Neuronal stem cell (in vitro differentiated cells): ENCODE results near the gene TMEM175.
A peak's percentile ranks its signal among the peaks of the same experiment; 100 is the strongest.

Experiments
- DNase-seq: peaks from one replicate; pipeline ENCODE4 v3.0.0-alpha.2; 2013; ENCODE audit warnings: low spot score
- H2AFZ ChIP-seq: one replicate; pipeline ENCODE4 v1.6.1; 2013; ENCODE audit warnings: mild to moderate bottlenecking, low read length, inconsistent platforms
- H2AK5ac ChIP-seq: 2 replicates; pipeline ENCODE4 v1.6.1; 2013; ENCODE audit warnings: low read depth, mild to moderate bottlenecking, inconsistent platforms, low read length, moderate library complexity, mixed read lengths
- H2BK120ac ChIP-seq: 2 replicates; pipeline ENCODE4 v1.6.1; 2013; ENCODE audit warnings: low read depth, mild to moderate bottlenecking, inconsistent platforms, low read length, moderate library complexity, mixed read lengths
- H2BK12ac ChIP-seq: one replicate; pipeline ENCODE4 v1.6.1; 2013; ENCODE audit warnings: low read length, inconsistent platforms
- H2BK15ac ChIP-seq: 2 replicates; pipeline ENCODE4 v1.6.1; 2013; ENCODE audit warnings: mild to moderate bottlenecking, low read length, inconsistent platforms, mixed read lengths
- H2BK5ac ChIP-seq: one replicate; pipeline ENCODE4 v1.6.1; 2013; ENCODE audit warnings: inconsistent platforms, mild to moderate bottlenecking, low read length, moderate library complexity
- H3K14ac ChIP-seq: one replicate; pipeline ENCODE4 v1.6.1; 2013; ENCODE audit warnings: low read length, inconsistent platforms
- H3K18ac ChIP-seq: 2 replicates; pipeline ENCODE4 v1.6.1; 2013; ENCODE audit warnings: low read length, inconsistent platforms
- H3K23ac ChIP-seq: 2 replicates; pipeline ENCODE4 v1.6.1; 2013; ENCODE audit warnings: low read depth, mild to moderate bottlenecking, mixed read lengths, low read length, inconsistent platforms; ENCODE audit not compliant: poor library complexity
- H3K27ac ChIP-seq: replicated peaks from 3 replicates; pipeline ENCODE4 v1.5.1; 2013; ENCODE audit warnings: low read length, inconsistent platforms
- H3K27me3 ChIP-seq, 3 experiments: 2 replicates each; pipeline ENCODE4 v1.6.1; 2013; ENCODE audit warnings: low read length in 3 of 3, mild to moderate bottlenecking in 2 of 3, inconsistent platforms in 1 of 3, low read depth in 1 of 3, mixed read lengths in 1 of 3, moderate library complexity in 1 of 3; ENCODE audit not compliant: control insufficient read depth in 3 of 3, insufficient read depth in 3 of 3
- H3K36me3 ChIP-seq, 2 donors: replicated peaks in 1 of 2; 2 replicates each; pipeline ENCODE4 v1.6.1; 2013; ENCODE audit warnings: low read length in 2 of 2; ENCODE audit not compliant: control insufficient read depth in 2 of 2, insufficient read depth in 2 of 2
- H3K4ac ChIP-seq: 2 replicates; pipeline ENCODE4 v1.6.1; 2013; ENCODE audit warnings: inconsistent platforms, mild to moderate bottlenecking, low read length, moderate library complexity
- H3K4me1 ChIP-seq, 2 donors: 1 replicate in 1 of 2; 2 replicates in 1 of 2; pipeline ENCODE4 v1.6.1; 2013; ENCODE audit warnings: low read length in 2 of 2, low read depth in 1 of 2; ENCODE audit not compliant: control insufficient read depth in 2 of 2, insufficient read depth in 1 of 2
- H3K4me2 ChIP-seq: one replicate; pipeline ENCODE4 v1.6.1; 2013; ENCODE audit warnings: mild to moderate bottlenecking, low read length, inconsistent platforms; ENCODE audit not compliant: insufficient read depth, poor library complexity, severe bottlenecking
- H3K4me3 ChIP-seq, 2 donors: 2 replicates each; pipeline ENCODE4 v1.5.1; 2013; ENCODE audit warnings: low read length in 2 of 2, mild to moderate bottlenecking in 2 of 2, inconsistent platforms in 1 of 2, moderate library complexity in 1 of 2
- H3K79me1 ChIP-seq: one replicate; pipeline ENCODE4 v1.6.1; 2013; ENCODE audit warnings: low read depth, mild to moderate bottlenecking, inconsistent platforms, low read length, moderate library complexity
- H3K9ac ChIP-seq: one replicate; pipeline ENCODE4 v1.6.1; 2013; ENCODE audit warnings: mild to moderate bottlenecking, low read depth, low read length, inconsistent platforms; ENCODE audit not compliant: poor library complexity
- H3K9me3 ChIP-seq, 2 donors: replicated peaks in 1 of 2; 2 replicates each; pipeline versions ENCODE3 to v1.6.1; 2013; ENCODE audit warnings: low read length in 2 of 2, mild to moderate bottlenecking in 2 of 2, inconsistent platforms in 1 of 2, low read depth in 1 of 2, mixed read lengths in 1 of 2, moderate library complexity in 1 of 2; ENCODE audit not compliant: control insufficient read depth in 2 of 2, insufficient read depth in 1 of 2
- H4K8ac ChIP-seq: one replicate; pipeline ENCODE4 v1.6.1; 2013; ENCODE audit warnings: low read depth, mild to moderate bottlenecking, inconsistent platforms, low read length, moderate library complexity
- H4K91ac ChIP-seq: one replicate; pipeline ENCODE4 v1.6.1; 2013; ENCODE audit warnings: low read length, low read depth, mild to moderate bottlenecking, inconsistent platforms; ENCODE audit not compliant: poor library complexity
- WGBS, 2 donors: extraction: QIAGEN DNeasy Blood & Tissue Kit; methylation state at CpG; one replicate each; pipeline ENCODE4 v1.1.7; 2013; ENCODE audit warnings: missing lambda C conversion rate in 2 of 2, mixed read lengths in 1 of 2; ENCODE audit not compliant: insufficient read length in 2 of 2, insufficient replicate concordance in 1 of 2; ENCODE audit errors: extremely low coverage in 2 of 2; 5-methylcytosine and 5-hydroxymethylcytosine counted together

Gene TMEM175

GRCh38 chr4:970854-971520 lies 38.7 kb downstream of the TMEM175 start:
- no peak overlapping the region for H2BK12ac ChIP-seq
- H3K23ac ChIP-seq = peak overlapping the region; percentile 92
- H3K4me2 ChIP-seq = no peak overlapping the region
- no peak overlapping the region for H2BK15ac ChIP-seq
- H2AK5ac ChIP-seq = peak overlapping the region; percentile 56
- H4K91ac ChIP-seq = no peak overlapping the region
- H2AFZ ChIP-seq = no peak overlapping the region
- H2BK120ac ChIP-seq = no peak overlapping the region
- H2BK5ac ChIP-seq = no peak overlapping the region
- peaks cover 7 to 11% of the 10 kb centered on the region in 2 donors for H3K9me3 ChIP-seq
- peaks cover 0 to 46% (median 14%) of the 10 kb centered on the region in 3 experiments for H3K27me3 ChIP-seq
- H3K27ac ChIP-seq = no peak overlapping the region
- H3K36me3 ChIP-seq = peaks cover 0 to 6% of the 10 kb centered on the region in 2 donors
- WGBS, 2 donors = no CpG with 5 or more reads among the region's 17 CpGs
- H3K18ac ChIP-seq = no peak overlapping the region
- no peak overlapping the region for H3K4ac ChIP-seq
- H3K9ac ChIP-seq = no peak overlapping the region
- H3K79me1 ChIP-seq = no peaks in the 10 kb centered on the region
- no peak overlapping the region for H4K8ac ChIP-seq
- no peak for DNase-seq
- peaks cover 2 to 10% of the 10 kb centered on the region in 2 donors for H3K4me1 ChIP-seq
- peak overlapping the region; percentile 82 for H3K14ac ChIP-seq
- no peak overlapping the region for H3K4me3 ChIP-seq

DNA sequence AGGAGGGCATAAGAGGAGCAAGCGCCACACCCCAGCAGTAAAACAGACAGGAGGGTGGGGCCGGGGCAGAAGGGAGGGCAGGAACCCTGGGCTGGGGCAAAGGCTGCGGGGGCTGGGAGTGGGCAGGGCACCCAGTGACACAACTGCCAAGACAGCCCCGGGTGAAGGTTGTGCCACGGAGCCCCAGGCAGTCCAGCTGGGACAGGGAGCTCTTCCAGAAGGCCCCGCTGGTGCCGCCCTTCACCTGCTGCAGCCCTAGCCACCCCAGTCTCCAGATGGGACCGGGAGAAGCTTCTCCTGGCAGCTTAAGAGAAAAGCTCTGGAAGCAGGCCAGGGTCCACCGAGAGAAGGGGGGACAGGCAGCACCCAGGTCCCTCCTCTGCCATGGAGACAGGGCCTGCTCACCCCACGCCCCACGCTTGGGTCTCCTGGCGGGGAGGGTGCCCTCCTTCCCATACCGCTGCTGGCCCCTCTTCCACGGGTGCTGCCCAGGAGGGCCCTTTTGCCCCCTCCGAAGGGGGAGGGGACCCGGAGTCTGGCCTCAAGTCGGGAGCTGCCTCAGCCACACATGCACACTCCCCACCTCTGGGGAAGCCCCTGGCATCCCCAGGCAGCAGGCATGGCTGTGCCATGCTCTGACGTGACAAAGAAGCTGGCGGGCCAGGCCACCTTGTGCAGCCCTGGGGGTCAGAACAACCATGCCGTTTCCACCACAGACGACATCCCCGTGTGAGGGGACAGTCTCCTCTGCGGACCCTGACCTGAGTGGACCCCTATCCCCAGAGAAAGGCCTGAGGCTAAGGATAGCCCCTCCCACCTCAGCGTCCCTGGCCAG lies 39.6 kb downstream of the TMEM175 start:
- WGBS, 2 donors = no CpG with 5 or more reads among the region's 24 CpGs
- Histone ChIP-seq H3K4me2 (no peak overlapping the region), H2BK120ac (no peak overlapping the region), H3K4me1 (peaks cover 2 to 10% of the 10 kb centered on the region in 2 donors), H3K36me3 (no peaks in the 10 kb centered on the region), H2BK15ac (no peak overlapping the region), H4K8ac (no peak overlapping the region), H2AK5ac (peak overlapping the region; percentile 74), H3K14ac (peak overlapping the region; percentile 82), H3K9ac (no peak overlapping the region), H3K9me3 (peaks cover 7 to 11% of the 10 kb centered on the region in 2 donors), H2AFZ (peak overlapping the region; percentile 91), H3K4ac (no peak overlapping the region), H3K27ac (no peak overlapping the region), H2BK5ac (no peak overlapping the region), H3K4me3 (peak overlapping the region in 1 of 2 donors; percentile 82), H3K18ac (peak overlapping the region; percentile 38), H3K27me3 (peaks cover 0 to 46% (median 14%) of the 10 kb centered on the region in 3 experiments), H2BK12ac (no peak overlapping the region), H4K91ac (no peak overlapping the region), H3K23ac (peak overlapping the region; percentile 92), H3K79me1 (no peaks in the 10 kb centered on the region)
- DNase-seq = no peak

DNA sequence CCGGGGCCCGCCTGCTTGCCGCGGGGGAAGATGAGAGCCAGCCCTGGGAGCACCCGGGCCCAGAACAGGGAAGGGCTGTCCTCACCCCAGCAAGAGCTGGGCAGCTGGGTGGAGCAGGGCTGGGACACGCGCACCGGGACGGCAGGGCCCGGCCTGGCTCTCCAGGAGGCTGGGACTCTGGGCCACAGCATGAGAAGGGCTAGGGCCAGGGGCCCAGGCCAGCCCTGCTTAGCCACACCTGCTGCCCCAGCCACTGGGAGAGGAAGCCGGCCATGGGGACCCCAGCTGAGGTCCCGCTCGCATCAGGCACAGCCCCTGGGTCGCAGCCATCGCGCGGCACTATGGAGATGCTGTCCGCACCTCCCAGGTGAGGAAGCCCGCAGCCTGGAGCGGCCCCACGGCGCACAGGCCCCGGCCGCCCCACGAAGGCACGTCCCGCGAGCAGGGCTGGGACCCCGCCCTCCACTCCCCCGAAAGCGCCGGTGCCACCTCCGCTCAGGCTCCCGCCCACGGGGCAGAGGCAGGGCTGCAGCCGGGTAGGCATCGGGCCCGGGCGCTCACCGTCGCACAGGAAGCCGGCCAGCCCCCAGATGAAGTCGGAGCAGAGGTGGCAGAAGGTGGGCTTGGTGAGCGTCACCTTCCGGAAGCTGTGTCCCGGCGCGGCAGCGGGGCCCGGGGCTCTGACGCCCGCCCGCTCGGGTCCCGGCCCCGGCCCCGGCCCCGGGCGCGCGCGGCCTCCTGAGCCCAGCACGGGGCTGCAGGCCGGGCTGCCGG lies 40.6 kb downstream of the TMEM175 start:
- peak overlapping the region; percentile 88 for H2AK5ac ChIP-seq
- H3K79me1 ChIP-seq = no peaks in the 10 kb centered on the region
- H2BK15ac ChIP-seq = no peak overlapping the region
- H3K4me3 ChIP-seq = peak overlapping the region; percentile 82 to 88
- no CpG with 5 or more reads among the region's 65 CpGs for WGBS, 2 donors
- H3K18ac ChIP-seq = peak overlapping the region; percentile 90
- H3K4ac ChIP-seq = peak overlapping the region; percentile 76
- no peak overlapping the region for H2BK12ac ChIP-seq
- H3K14ac ChIP-seq = peak overlapping the region; percentile 82
- H4K8ac ChIP-seq = no peak overlapping the region
- peak overlapping the region; percentile 92 for H3K9ac ChIP-seq
- no peak overlapping the region for H2BK5ac ChIP-seq
- H3K27ac ChIP-seq = no peak overlapping the region
- peak overlapping the region; percentile 25 for H3K23ac ChIP-seq
- no peak overlapping the region for H4K91ac ChIP-seq
- no peak for DNase-seq
- H2AFZ ChIP-seq = peak overlapping the region; percentile 91
- H3K27me3 ChIP-seq = peaks cover 0 to 37% (median 10%) of the 10 kb centered on the region in 3 experiments
- no peak overlapping the region for H2BK120ac ChIP-seq
- peaks cover 7 to 11% of the 10 kb centered on the region in 2 donors for H3K9me3 ChIP-seq
- peaks cover 2 to 10% of the 10 kb centered on the region in 2 donors for H3K4me1 ChIP-seq
- peak overlapping the region; percentile 97 for H3K4me2 ChIP-seq
- H3K36me3 ChIP-seq = no peaks in the 10 kb centered on the region
